Measurements from ENCODE around the gene ERBB4.

- TF ChIP-seq CTCF (IDR thresholded peaks at IDR 0.05) (no peak), POLR2AphosphoS5 (IDR thresholded peaks at IDR 0.05) (no peak), EP300 (IDR thresholded peaks at IDR 0.05) (no peak)
These were observed 462.1 kb downstream of the ERBB4 start for GRCh38 chr2:212076456-212076855.
